H1 (cell line): ENCODE measurements around the gene PPP1R14C. TPM values are rescaled to one million over a fixed set of nuclear protein-coding genes. Genes with fewer than 3 reads are reported as not detected.

Experiments used
- CHD7 ChIP-seq: fragments of 300-600 bp; sonication (generic); IDR thresholded peaks from 2 replicates; pipeline ENCODE4 v1.7.1; 2012; ENCODE audit warnings: low read length, moderate library complexity, mild to moderate bottlenecking, inconsistent platforms; ENCODE audit not compliant: insufficient replicate concordance
- polyA plus RNA-seq, 7 experiments: library from polyadenylated mRNA; depleted of rRNA in 3 of 7; stranded (reverse) in 5 of 7; unstranded in 2 of 7; fragments of >200 nt in 5 of 7; fragments of 200-250 nt in 2 of 7; gene quantifications; 1 replicate in 5 of 7; 2 replicates in 1 of 7; 4 replicates in 1 of 7; pipeline versions ENCODE4 v1.2.1 to v1.2.3, GENCODE V29; 2011 to 2013; ENCODE audit warnings: missing spikeins in 2 of 7, mixed read lengths in 2 of 7
- total RNA-seq: library from RNA; stranded (reverse); fragmentation: NEBNext Ultra II Directional; extraction: Animal tissue kit (Norgen Biotek cat#: 25700); gene quantifications from 2 replicates; pipeline ENCODE4 v1.2.1, GENCODE V29; 2021

The PPP1R14C gene
- total and polyA plus RNA-seq, 2 of the 8 experiments (the other 6 are each of a cell fraction or from before 2014, with no cell fraction given): 0.30 to 0.61 TPM

DNA sequence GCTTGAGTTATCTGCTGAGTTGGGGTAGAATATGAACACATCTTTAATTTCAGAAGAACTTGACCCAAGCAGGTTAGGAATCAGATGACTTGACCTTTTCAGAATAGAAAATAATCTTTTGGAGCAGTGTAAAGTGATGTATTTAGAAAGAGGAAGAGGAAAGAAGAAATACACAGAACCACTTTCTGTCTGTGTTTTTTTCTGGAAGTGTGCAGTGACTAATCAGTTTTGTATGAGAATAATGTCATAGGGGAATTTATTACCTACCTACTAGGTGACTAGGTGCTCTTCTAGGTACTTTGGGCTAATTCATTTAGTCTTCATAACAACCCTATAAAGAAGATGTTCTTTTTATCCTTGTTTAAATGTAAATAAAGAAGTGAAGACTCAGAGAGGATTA is 3.0 kb downstream of the PPP1R14C start (continued):
- TF ChIP-seq CHD7: no peak
